ENCODE measurements around the gene TRIM37. TPM values are rescaled to one million over a fixed set of nuclear protein-coding genes. Genes with fewer than 3 reads are reported as not detected.

The TRIM37 gene
- total and polyA plus RNA-seq, 4 donors = 5.4 to 12.9 (median 8.1) TPM

- peaks cover 6 to 10% (median 9%) of the 10 kb centered on the region in 4 donors for H3K4me1 ChIP-seq (ENCODE audit: control insufficient read depth in 4 of 4, insufficient read depth in 4 of 4, low read length in 3 of 4)
- H3K4me3 ChIP-seq (ENCODE audit: low read depth in 1 of 3, low read length in 3 of 3) = no peak overlapping the region
- H3K36me3 ChIP-seq (ENCODE audit: control insufficient read depth in 4 of 4, insufficient read depth in 3 of 4, low read depth in 1 of 4, low read length in 3 of 4) = no peaks in the 10 kb centered on the region
- H3K27me3 ChIP-seq (ENCODE audit: control insufficient read depth in 4 of 4, insufficient read depth in 4 of 4, low read length in 3 of 4) = no peaks in the 10 kb centered on the region
- DNase-seq (ENCODE audit: low spot score) = no peak
- no peak overlapping the region for H3K9ac ChIP-seq (ENCODE audit: low read depth in 1 of 2, low read length in 2 of 2)
- H3K9me3 ChIP-seq (ENCODE audit: control insufficient read depth in 4 of 4, low read length in 3 of 4) = no peaks in the 10 kb centered on the region
- WGBS = 87% methylated on average over 1 of the region's 1 CpG
- TF ChIP-seq REST (IDR thresholded peaks at IDR 0.05) (no peak), RAD21 (IDR thresholded peaks at IDR 0.05) (no peak), HNF4A (conservative IDR thresholded peaks at IDR 0.05) (no peak), RXRA (IDR thresholded peaks at IDR 0.05) (no peak), HNF4G (IDR thresholded peaks at IDR 0.05) (no peak), YY1 (IDR thresholded peaks at IDR 0.05) (no peak), GABPA (IDR thresholded peaks at IDR 0.05 in 1 of 2, conservative IDR thresholded peaks at IDR 0.05 in 1 of 2) (no peak), CTCF (IDR thresholded peaks at IDR 0.05; ENCODE audit: low read depth, low read length, missing input control) (no peak), SP1 (IDR thresholded peaks at IDR 0.05) (no peak), EGR1 (IDR thresholded peaks at IDR 0.05; ENCODE audit: low read depth in 2 of 2) (no peak), TAF1 (conservative IDR thresholded peaks at IDR 0.05) (no peak), NR2F2 (IDR thresholded peaks at IDR 0.05) (no peak), FOXA2 (IDR thresholded peaks at IDR 0.05) (no peak), FOXA1 (IDR thresholded peaks at IDR 0.05) (no peak), JUND (IDR thresholded peaks at IDR 0.05) (no peak), ZBTB33 (IDR thresholded peaks at IDR 0.05) (no peak)
- TF ChIP-seq, protein P1, sequence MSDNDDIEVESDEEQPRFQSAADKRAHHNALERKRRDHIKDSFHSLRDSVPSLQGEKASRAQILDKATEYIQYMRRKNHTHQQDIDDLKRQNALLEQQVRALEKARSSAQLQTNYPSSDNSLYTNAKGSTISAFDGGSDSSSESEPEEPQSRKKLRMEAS (IDR thresholded peaks at IDR 0.05) = no peak
- H3K27ac ChIP-seq (ENCODE audit: low read depth in 1 of 2, low read length in 2 of 2) = no peak overlapping the region
Observed at GRCh38 chr17:59152925-59153324, 46.2 kb upstream of the TRIM37 start.

DNA sequence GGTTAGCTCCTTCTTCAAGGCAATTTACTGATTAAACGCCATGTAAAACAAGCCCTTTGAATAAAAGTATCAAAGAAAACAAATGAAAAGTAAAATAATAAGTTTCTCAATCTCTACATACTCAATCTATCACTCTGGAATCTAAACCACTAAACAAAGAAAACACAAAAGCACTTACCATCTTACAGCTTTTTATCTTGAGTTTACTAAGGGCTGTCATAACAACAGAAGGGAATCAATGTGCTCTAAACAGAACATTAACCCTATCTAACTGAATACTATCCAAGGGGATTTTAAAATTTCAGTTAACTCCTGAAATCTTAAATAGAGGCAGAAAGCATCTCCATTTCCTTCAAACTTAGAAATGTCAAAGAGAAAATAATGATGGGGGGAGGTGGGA is 44.9 kb upstream of the TRIM37 start:
- Histone ChIP-seq H3K4me3 (ENCODE audit: low read depth in 1 of 3, low read length in 3 of 3) (no peak overlapping the region), H3K27me3 (ENCODE audit: control insufficient read depth in 4 of 4, insufficient read depth in 4 of 4, low read length in 3 of 4) (no peaks in the 10 kb centered on the region), H3K36me3 (ENCODE audit: control insufficient read depth in 4 of 4, insufficient read depth in 3 of 4, low read depth in 1 of 4, low read length in 3 of 4) (no peaks in the 10 kb centered on the region), H3K9ac (ENCODE audit: low read depth in 1 of 2, low read length in 2 of 2) (no peak overlapping the region), H3K4me1 (ENCODE audit: control insufficient read depth in 4 of 4, insufficient read depth in 4 of 4, low read length in 3 of 4) (peaks cover 6 to 10% (median 9%) of the 10 kb centered on the region in 4 donors), H3K27ac (ENCODE audit: low read depth in 1 of 2, low read length in 2 of 2) (no peak overlapping the region), H3K9me3 (ENCODE audit: control insufficient read depth in 4 of 4, low read length in 3 of 4) (no peaks in the 10 kb centered on the region)
- no peak for DNase-seq (ENCODE audit: low spot score)
- WGBS = 89% methylated on average over 1 of the region's 1 CpG
- TF ChIP-seq YY1 (IDR thresholded peaks at IDR 0.05) (no peak), ATF3 (IDR thresholded peaks at IDR 0.05) (no peak), REST (IDR thresholded peaks at IDR 0.05) (no peak), FOXA1 (IDR thresholded peaks at IDR 0.05) (no peak), JUND (IDR thresholded peaks at IDR 0.05) (no peak)
- TF ChIP-seq, protein P1 (IDR thresholded peaks at IDR 0.05) = no peak

Measured in liver (tissue), 9 donors.